ENCODE results near the gene FAM221B. TPM values are rescaled to one million over a fixed set of nuclear protein-coding genes. Genes with fewer than 3 reads are reported as not detected.

The FAM221B gene
- total and polyA plus RNA-seq, 2 experiments from 2014 or later: 0.47 TPM; not detected in 1

GRCh38 chr9:35844628-35845270 is 16.2 kb upstream of the FAM221B start (continued):
- TF ChIP-seq REST (IDR thresholded peaks at IDR 0.05; ENCODE audit: unreplicated experiment) (no peak), NANOG (IDR thresholded peaks at IDR 0.05; ENCODE audit: borderline replicate concordance) (peak; percentile 52; the same call in 1 of the 2 replicates), ETS1 (IDR thresholded peaks at IDR 0.05) (no peak), EZH2 (IDR thresholded peaks at IDR 0.05; ENCODE audit: low read depth, unreplicated experiment) (no peak)

- Mint-ChIP-seq H3K27me3 (ENCODE audit: insufficient read depth, low read depth, poor library complexity) (peaks cover 12% of the 10 kb centered on the region), H3K27ac (no peak overlapping the region), H3K36me3 (ENCODE audit: low read depth) (no peaks in the 10 kb centered on the region; the same call in 2 of the 3 replicates), H3K4me1 (peaks cover 33% of the 10 kb centered on the region), H3K4me3 (no peak overlapping the region), H3K9me3 (no peaks in the 10 kb centered on the region)
- ATAC-seq (no peak), DNase-seq (ENCODE audit: low spot score) (no peak)
- Histone ChIP-seq H3K4me2 (no peak overlapping the region), H3K9me2 (ENCODE audit: insufficient read depth) (peaks cover 9% of the 10 kb centered on the region; the same call in 1 of the 2 replicates), H3K4me3 (no peak overlapping the region), H3K27ac (ENCODE audit: low read depth) (no peak overlapping the region), H4K20me1 (replicated peaks; ENCODE audit: insufficient read depth) (no peaks in the 10 kb centered on the region; the same call in 1 of the 2 replicates), H3K4me1 (ENCODE audit: insufficient read depth) (peaks cover 31% of the 10 kb centered on the region), H3F3A (replicated peaks; ENCODE audit: low read depth) (no peaks in the 10 kb centered on the region; the same call in 1 of the 2 replicates), H2AFZ (no peak overlapping the region), H3K79me2 (replicated peaks; ENCODE audit: insufficient read depth) (no peaks in the 10 kb centered on the region), H3K27me3 (ENCODE audit: insufficient read depth) (peaks cover 10% of the 10 kb centered on the region; the same call in 1 of the 2 replicates), H3K36me3 (ENCODE audit: insufficient read depth) (no peaks in the 10 kb centered on the region)
- no peak for TF ChIP-seq ETS1 (IDR thresholded peaks at IDR 0.05)
- no peak for TF ChIP-seq POLR2AphosphoS5 (IDR thresholded peaks at IDR 0.05; ENCODE audit: low read depth)
- no peak for TF ChIP-seq ZNF114 (CRISPR knock-in tag; IDR thresholded peaks at IDR 0.05)
- TF ChIP-seq ZNF331 (CRISPR knock-in tag; IDR thresholded peaks at IDR 0.05; ENCODE audit: low read depth): no peak
- TF ChIP-seq JUNB (IDR thresholded peaks at IDR 0.05; ENCODE audit: unreplicated experiment): no peak
- TF ChIP-seq EZH2 (IDR thresholded peaks at IDR 0.05; ENCODE audit: low read depth, unreplicated experiment): no peak
- TF ChIP-seq CREB1 (CRISPR knock-in tag; IDR thresholded peaks at IDR 0.05; ENCODE audit: low read depth): no peak
- TF ChIP-seq ZNF462 (CRISPR knock-in tag; IDR thresholded peaks at IDR 0.05): no peak
- no peak for TF ChIP-seq NANOG (IDR thresholded peaks at IDR 0.05; ENCODE audit: borderline replicate concordance)
- no peak for TF ChIP-seq STAT1 (IDR thresholded peaks at IDR 0.05; ENCODE audit: unreplicated experiment)
- no peak for TF ChIP-seq EZH2phosphoT487 (IDR thresholded peaks at IDR 0.05; ENCODE audit: unreplicated experiment)
These were observed 14.3 kb upstream of the FAM221B start for GRCh38 chr9:35842795-35843194.

Data from GM23338 (cell line).